GM12878 (cell line): Measurements from ENCODE around the gene TGFB2.

Experiments
- ESRRA ChIP-seq: IDR thresholded peaks from 2 replicates; pipeline ENCODE4 v1.6.1; 2012; ENCODE audit warnings: mild to moderate bottlenecking, low read length, improper control_type of control experiment
- FOXM1 ChIP-seq: IDR thresholded peaks from 2 replicates; pipeline ENCODE4 v1.6.1; 2012; ENCODE audit warnings: low read depth, mild to moderate bottlenecking, inconsistent platforms, low read length, moderate library complexity
- NRF1 ChIP-seq: conservative IDR thresholded peaks from 2 replicates; pipeline ENCODE4 v1.6.1; 2011; ENCODE audit warnings: mild to moderate bottlenecking, low read depth, low read length, improper control_type of control experiment
- POLR2AphosphoS5 ChIP-seq: IDR thresholded peaks from 2 replicates; pipeline ENCODE4 v1.6.1; 2011; ENCODE audit warnings: mild to moderate bottlenecking, low read length, inconsistent platforms
- SP1 ChIP-seq: IDR thresholded peaks from one replicate; pipeline ENCODE4 v1.6.1; 2011; ENCODE audit warnings: low read depth, low read length
- TF ChIP-seq, protein P1 (sequence below): IDR thresholded peaks from 2 replicates; pipeline ENCODE4 v1.6.1; 2011; ENCODE audit warnings: low read depth, mild to moderate bottlenecking, low read length, moderate library complexity, borderline replicate concordance; ENCODE audit errors: extremely low read depth

DNA sequence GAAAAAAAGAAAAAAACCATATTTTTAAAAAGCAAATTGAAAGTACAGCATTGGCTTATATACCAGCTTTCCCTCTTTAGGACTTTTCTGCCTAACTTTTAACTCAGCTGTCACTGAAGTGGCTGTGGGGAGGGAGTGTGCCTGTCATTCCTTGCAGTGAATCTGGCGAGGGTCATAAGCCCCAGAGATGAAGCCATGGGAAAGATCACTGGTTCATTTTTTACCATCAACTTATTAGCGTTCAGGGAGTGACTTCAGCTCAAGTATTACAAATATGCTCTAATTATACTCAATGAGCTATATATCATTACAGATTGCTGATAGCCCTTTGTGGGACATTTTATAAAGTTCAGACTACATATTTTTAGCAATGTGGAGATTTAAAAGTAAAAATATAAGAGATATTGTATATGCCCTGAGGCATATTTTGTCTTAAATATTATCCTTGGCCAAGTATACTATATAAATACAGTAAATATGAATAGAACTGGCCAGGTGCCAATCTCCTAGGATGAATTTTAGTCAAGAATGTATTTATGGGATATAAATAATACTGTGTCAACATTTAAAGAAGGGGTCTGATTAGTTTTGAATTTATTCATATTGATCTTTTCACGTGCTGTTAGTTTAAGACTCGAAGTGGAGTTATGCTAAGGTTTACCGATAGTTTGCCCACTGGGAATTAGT is 4.4 kb downstream of the TGFB2 start:
- TF ChIP-seq ESRRA: no peak
- no peak for TF ChIP-seq SP1
- TF ChIP-seq NRF1: no peak
- TF ChIP-seq POLR2AphosphoS5: no peak
- no peak for TF ChIP-seq FOXM1
- TF ChIP-seq, protein P1, sequence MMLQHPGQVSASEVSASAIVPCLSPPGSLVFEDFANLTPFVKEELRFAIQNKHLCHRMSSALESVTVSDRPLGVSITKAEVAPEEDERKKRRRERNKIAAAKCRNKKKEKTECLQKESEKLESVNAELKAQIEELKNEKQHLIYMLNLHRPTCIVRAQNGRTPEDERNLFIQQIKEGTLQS: no peak
